ENCODE results near the gene MORN5. TPM values are rescaled to one million over a fixed set of nuclear protein-coding genes. Genes with fewer than 3 reads are reported as not detected.

MORN5 gene
- total RNA-seq, 2 experiments from 2014 or later: not detected

DNA sequence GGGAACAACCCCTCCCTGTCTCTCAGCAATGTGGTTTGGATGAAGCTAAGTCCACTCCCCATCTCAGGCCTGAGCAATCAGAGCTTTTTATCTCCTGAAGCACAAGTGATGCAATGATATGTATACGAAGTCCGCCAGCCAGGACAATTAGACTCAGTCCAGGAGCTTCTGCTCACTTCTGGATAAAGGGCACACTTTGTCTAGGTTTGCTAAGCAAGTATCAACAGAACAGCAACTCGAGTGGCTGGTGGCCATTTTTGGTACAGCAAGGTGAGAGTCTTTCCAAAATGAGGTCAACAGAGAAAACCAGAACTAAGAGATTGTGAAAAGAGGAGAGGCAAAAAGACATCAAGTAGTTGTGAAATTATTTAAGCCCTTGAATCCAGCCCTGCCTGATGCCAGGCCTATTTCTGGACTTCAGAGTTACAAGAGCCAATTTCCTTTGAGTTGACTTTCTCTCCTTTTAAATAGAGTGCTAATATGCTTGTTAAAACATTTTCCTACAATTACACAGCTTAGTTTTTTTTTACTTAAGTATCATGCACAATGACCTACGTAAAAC lies 8.4 kb upstream of the MORN5 start:
- no peaks in the 10 kb centered on the region for H3K27me3 Mint-ChIP-seq
- peaks cover 11% of the 10 kb centered on the region for H3K4me1 Mint-ChIP-seq
- H3K27ac Mint-ChIP-seq: no peak overlapping the region
- DNase-seq: no peak
- peaks cover 7% of the 10 kb centered on the region for H3K36me3 Mint-ChIP-seq
- no peaks in the 10 kb centered on the region for H3K9me3 Mint-ChIP-seq
- no peak overlapping the region for H3K4me3 Mint-ChIP-seq

DNA sequence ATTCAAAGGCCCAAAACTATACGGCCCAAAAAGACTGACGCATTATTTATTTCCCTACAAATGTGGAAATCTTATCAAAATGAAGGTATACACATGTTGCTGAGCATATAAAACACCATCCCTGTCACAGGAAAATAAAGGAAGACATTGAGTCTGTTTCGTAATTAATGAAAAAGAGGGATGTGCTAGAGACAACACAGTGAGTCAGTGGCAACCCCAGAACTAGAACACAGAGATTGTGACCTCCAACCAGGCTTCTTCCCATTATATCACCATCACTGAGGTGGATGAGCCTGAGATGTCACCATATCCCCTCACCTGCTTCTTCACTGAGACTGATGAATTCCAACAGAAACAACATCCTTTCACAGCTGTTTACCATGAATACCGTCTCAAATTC lies 3.9 kb upstream of the MORN5 start:
- Mint-ChIP-seq H3K27ac (no peak overlapping the region), H3K36me3 (peaks cover 9% of the 10 kb centered on the region), H3K4me3 (no peak overlapping the region), H3K27me3 (peaks cover 5% of the 10 kb centered on the region), H3K4me1 (peaks cover 31% of the 10 kb centered on the region), H3K9me3 (no peaks in the 10 kb centered on the region)
- DNase-seq: no peak

DNA sequence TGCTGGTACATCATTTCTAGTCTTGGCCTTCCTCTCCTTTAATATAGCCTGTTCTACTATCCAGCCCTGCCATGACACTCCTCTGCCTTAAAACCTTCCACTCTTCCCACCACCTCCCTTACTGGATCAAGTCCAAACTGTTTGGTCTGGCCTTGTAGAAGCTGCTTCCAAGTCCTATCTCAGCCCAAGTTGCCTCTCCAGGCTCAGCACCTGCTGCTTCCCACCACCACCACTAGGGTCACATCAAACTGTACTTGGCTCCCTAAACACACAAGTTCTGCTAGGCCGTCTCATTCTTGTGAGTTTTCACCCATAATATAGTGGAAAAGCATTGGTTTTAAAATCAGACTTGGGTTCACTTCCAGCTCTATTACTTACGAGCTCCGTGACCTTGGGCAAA lies 1.5 kb upstream of the MORN5 start:
- Mint-ChIP-seq H3K36me3 (peaks cover 5% of the 10 kb centered on the region), H3K4me3 (peak overlapping the region; percentile 51), H3K4me1 (peaks cover 28% of the 10 kb centered on the region), H3K27me3 (peaks cover 10% of the 10 kb centered on the region), H3K27ac (no peak overlapping the region), H3K9me3 (peaks cover 6% of the 10 kb centered on the region)
- DNase-seq: peak; percentile 44

DNA sequence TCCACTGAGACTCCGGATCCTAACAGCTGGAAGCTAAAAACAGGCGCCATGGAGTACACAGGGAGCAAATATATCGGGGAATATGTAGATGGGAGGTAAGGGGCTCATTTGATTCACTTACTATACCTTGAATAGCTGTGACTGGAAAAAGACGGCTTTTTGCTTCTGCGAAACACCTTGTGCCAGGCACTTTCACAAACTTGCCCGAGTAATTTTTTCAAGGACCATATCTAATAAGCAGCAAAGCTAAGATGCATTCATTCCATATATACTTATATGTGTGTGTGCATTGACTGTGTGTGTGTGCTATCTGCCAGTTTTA lies 178 bp downstream of the MORN5 start:
- Mint-ChIP-seq H3K27me3 (peaks cover 20% of the 10 kb centered on the region), H3K4me3 (peak overlapping the region; percentile 96), H3K9me3 (peaks cover 6% of the 10 kb centered on the region), H3K4me1 (peaks cover 25% of the 10 kb centered on the region), H3K36me3 (peaks cover 5% of the 10 kb centered on the region), H3K27ac (peak overlapping the region; percentile 94)
- no peak for DNase-seq

DNA sequence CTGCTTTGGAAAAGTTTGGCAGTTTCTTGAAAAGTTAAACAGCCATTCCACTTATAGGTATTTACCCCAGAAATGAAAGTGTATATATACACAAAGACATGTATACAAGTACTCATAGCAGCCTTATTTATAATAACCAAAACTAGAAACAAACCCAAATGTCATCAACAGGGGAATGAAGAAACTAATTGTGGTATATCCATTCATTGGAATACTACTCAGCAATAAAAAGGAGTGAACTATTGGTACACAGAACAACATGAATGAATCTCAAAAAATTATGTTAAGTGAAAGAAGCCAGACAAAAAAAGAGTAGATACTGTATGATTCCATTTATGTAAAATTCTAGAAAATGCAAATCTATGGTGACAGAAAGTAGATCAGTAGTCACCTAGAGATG lies 2.7 kb downstream of the MORN5 start:
- H3K4me3 Mint-ChIP-seq: no peak overlapping the region
- peaks cover 12% of the 10 kb centered on the region for H3K4me1 Mint-ChIP-seq
- peaks cover 5% of the 10 kb centered on the region for H3K36me3 Mint-ChIP-seq
- peaks cover 20% of the 10 kb centered on the region for H3K27me3 Mint-ChIP-seq
- no peak for DNase-seq
- no peak overlapping the region for H3K27ac Mint-ChIP-seq
- H3K9me3 Mint-ChIP-seq: peaks cover 6% of the 10 kb centered on the region

GRCh38 chr9:122164286-122164685 lies 4.6 kb downstream of the MORN5 start:
- H3K9me3 Mint-ChIP-seq: peaks cover 6% of the 10 kb centered on the region
- peaks cover 3% of the 10 kb centered on the region for H3K4me1 Mint-ChIP-seq
- no peak overlapping the region for H3K4me3 Mint-ChIP-seq
- peaks cover 23% of the 10 kb centered on the region for H3K27me3 Mint-ChIP-seq
- peaks cover 2% of the 10 kb centered on the region for H3K36me3 Mint-ChIP-seq
- no peak for DNase-seq
- no peak overlapping the region for H3K27ac Mint-ChIP-seq

DNA sequence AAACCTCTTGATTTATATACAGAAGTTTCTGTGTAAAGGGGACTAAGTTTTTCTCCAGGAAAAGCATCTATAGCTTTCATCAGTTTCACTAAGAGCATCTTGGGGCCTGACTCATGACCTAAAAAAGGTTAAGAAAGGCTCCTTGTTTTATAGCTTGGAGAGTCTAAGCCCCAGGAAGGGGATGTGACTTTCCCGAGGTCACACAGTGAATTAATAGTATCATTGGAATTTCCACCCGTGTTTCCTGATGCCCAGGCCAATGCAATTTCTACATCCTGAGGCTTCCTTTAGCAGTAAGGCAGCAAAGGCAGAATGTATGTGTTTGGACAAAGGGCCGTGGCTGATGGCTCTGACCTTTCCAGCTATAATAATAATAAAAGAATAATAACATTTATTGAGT lies 8.6 kb downstream of the MORN5 start:
- H3K36me3 Mint-ChIP-seq: no peaks in the 10 kb centered on the region
- peaks cover 24% of the 10 kb centered on the region for H3K27me3 Mint-ChIP-seq
- DNase-seq: no peak
- H3K4me3 Mint-ChIP-seq: no peak overlapping the region
- H3K27ac Mint-ChIP-seq: no peak overlapping the region
- no peaks in the 10 kb centered on the region for H3K9me3 Mint-ChIP-seq
- H3K4me1 Mint-ChIP-seq: no peaks in the 10 kb centered on the region

DNA sequence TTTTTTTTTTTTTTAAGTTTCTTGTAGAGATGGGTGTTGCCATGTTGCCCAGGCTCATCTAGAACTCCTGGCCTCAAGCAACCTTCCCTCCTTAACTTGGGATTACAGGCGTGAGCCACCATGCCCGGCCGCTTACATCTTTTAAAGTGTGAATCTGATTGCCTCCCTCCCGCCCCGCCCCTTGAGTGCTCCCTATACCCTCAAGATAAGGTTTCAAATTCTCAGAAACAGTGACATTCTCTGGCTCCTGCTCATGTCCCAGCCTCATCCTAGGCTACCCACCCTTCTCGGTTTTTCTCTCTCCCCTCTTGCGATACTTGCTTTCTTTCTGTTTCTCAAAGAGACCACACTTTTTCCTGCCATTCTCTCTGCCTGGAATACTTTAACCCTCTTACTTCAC lies 12.4 kb downstream of the MORN5 start:
- H3K4me1 Mint-ChIP-seq: no peaks in the 10 kb centered on the region
- no peaks in the 10 kb centered on the region for H3K9me3 Mint-ChIP-seq
- peaks cover 34% of the 10 kb centered on the region for H3K27me3 Mint-ChIP-seq
- no peak overlapping the region for H3K4me3 Mint-ChIP-seq
- no peaks in the 10 kb centered on the region for H3K36me3 Mint-ChIP-seq
- H3K27ac Mint-ChIP-seq: no peak overlapping the region
- no peak for DNase-seq

- Mint-ChIP-seq H3K4me1 (no peaks in the 10 kb centered on the region), H3K27me3 (peaks cover 34% of the 10 kb centered on the region), H3K4me3 (no peak overlapping the region)
These were observed 14.0 kb downstream of the MORN5 start for GRCh38 chr9:122173670-122174069.

DNA sequence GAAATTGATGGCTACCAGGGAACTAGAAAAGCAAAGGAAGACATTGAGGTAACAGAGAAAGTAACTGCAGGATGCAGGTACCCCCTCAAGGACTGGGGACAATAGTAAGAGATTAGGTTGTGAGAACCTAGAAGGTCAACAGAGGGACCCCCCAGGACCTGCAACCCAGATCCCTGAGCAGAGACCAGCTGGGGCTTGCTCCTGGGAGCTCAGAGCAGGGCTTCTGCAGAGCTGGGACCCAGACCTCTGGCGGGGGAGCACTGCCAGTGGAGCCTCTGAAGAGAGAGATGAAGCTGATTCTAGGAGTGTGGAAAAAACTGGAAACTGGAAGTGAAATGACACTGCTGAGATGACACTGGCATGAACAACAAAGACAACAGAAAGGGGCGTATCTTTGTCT lies 17.2 kb downstream of the MORN5 start:
- Mint-ChIP-seq H3K9me3 (no peaks in the 10 kb centered on the region), H3K36me3 (no peaks in the 10 kb centered on the region), H3K27ac (no peak overlapping the region), H3K4me1 (no peaks in the 10 kb centered on the region), H3K27me3 (peaks cover 28% of the 10 kb centered on the region), H3K4me3 (no peak overlapping the region)
- no peak for DNase-seq

More at GRCh38 chr9:122173670-122174069, 14.0 kb downstream of the MORN5 start:
- Mint-ChIP-seq H3K27ac (no peak overlapping the region), H3K9me3 (no peaks in the 10 kb centered on the region), H3K36me3 (no peaks in the 10 kb centered on the region)
- DNase-seq: no peak

- no peaks in the 10 kb centered on the region for H3K4me1 Mint-ChIP-seq
- no peaks in the 10 kb centered on the region for H3K9me3 Mint-ChIP-seq
- H3K27me3 Mint-ChIP-seq: peaks cover 22% of the 10 kb centered on the region
- no peak overlapping the region for H3K4me3 Mint-ChIP-seq
- DNase-seq: no peak
- H3K36me3 Mint-ChIP-seq: no peaks in the 10 kb centered on the region
- no peak overlapping the region for H3K27ac Mint-ChIP-seq
These were observed 19.5 kb downstream of the MORN5 start for GRCh38 chr9:122179054-122179689.

- H3K4me3 Mint-ChIP-seq: no peak overlapping the region
- H3K36me3 Mint-ChIP-seq: no peaks in the 10 kb centered on the region
- no peaks in the 10 kb centered on the region for H3K9me3 Mint-ChIP-seq
- DNase-seq: no peak
- no peak overlapping the region for H3K27ac Mint-ChIP-seq
- no peaks in the 10 kb centered on the region for H3K4me1 Mint-ChIP-seq
- peaks cover 21% of the 10 kb centered on the region for H3K27me3 Mint-ChIP-seq
These were observed 20.0 kb downstream of the MORN5 start for GRCh38 chr9:122179690-122180074.

GRCh38 chr9:122180633-122181032 lies 20.9 kb downstream of the MORN5 start:
- Mint-ChIP-seq H3K4me1 (no peaks in the 10 kb centered on the region), H3K27me3 (peaks cover 17% of the 10 kb centered on the region), H3K9me3 (no peaks in the 10 kb centered on the region), H3K4me3 (no peak overlapping the region), H3K36me3 (no peaks in the 10 kb centered on the region), H3K27ac (no peak overlapping the region)
- DNase-seq: no peak

DNA sequence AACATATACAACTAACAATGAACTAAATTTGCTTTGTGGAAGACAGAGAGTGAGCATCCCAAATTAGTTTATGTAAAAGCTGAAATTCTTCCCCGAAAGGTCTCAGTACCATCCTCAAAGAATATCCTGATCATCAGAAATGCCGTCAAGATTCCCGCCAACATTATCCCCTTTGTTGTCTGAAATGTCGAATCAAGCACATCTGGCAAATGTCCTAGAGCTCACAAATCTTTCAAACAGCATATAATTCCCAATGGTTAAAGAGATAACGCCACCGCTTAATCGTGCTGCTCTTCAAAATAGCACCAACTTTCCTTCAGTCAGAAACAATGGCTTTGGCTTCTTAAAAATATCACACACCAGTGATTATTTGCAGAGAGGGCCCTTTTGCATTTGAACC lies 23.8 kb downstream of the MORN5 start:
- H3K4me3 Mint-ChIP-seq: no peak overlapping the region
- no peak overlapping the region for H3K27ac Mint-ChIP-seq
- DNase-seq: no peak
- H3K9me3 Mint-ChIP-seq: no peaks in the 10 kb centered on the region
- no peaks in the 10 kb centered on the region for H3K36me3 Mint-ChIP-seq
- no peaks in the 10 kb centered on the region for H3K4me1 Mint-ChIP-seq
- peaks cover 11% of the 10 kb centered on the region for H3K27me3 Mint-ChIP-seq

DNA sequence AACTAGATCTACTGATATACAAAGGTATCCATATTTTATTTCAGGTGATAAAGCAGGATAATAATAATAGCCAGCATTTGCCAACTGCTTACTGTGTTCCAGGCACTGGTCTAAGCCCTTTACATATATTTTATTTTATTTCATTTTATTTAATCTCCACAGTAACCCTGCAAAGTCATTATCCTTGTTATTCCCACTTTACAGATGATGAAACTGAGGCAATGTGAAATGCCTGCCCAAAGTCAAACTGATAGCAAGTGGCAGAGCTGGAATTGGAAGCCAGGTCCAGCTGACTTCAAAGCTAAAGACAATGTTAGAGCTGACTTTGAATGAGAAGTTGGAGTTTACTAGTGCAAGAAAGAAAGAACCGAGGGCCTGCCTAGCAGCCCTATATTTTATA lies 24.8 kb downstream of the MORN5 start:
- DNase-seq: no peak
- no peaks in the 10 kb centered on the region for H3K9me3 Mint-ChIP-seq
- peaks cover 11% of the 10 kb centered on the region for H3K27me3 Mint-ChIP-seq
- H3K4me3 Mint-ChIP-seq: no peak overlapping the region
- no peaks in the 10 kb centered on the region for H3K36me3 Mint-ChIP-seq
- no peak overlapping the region for H3K27ac Mint-ChIP-seq
- no peaks in the 10 kb centered on the region for H3K4me1 Mint-ChIP-seq

GRCh38 chr9:122186301-122186700 lies 26.6 kb downstream of the MORN5 start:
- H3K9me3 Mint-ChIP-seq: no peaks in the 10 kb centered on the region
- no peaks in the 10 kb centered on the region for H3K36me3 Mint-ChIP-seq
- no peak overlapping the region for H3K4me3 Mint-ChIP-seq
- no peak overlapping the region for H3K27ac Mint-ChIP-seq
- H3K27me3 Mint-ChIP-seq: peaks cover 11% of the 10 kb centered on the region
- no peaks in the 10 kb centered on the region for H3K4me1 Mint-ChIP-seq
- DNase-seq: no peak

Measured in activated naive CD8-positive, alpha-beta T cell treated with anti-CD3 and anti-CD28 coated beads for 36 hours (primary cell).